GM21381 (cell line): ENCODE measurements around the gene FBXO22.
"Not testable (repeated sequence)": the region's sequence is repeated elsewhere in the genome, so short reads cannot be mapped to it uniquely, and the experiment has no call there.

Experiments used
- ATAC-seq: cut with Tn5 transposase; IDR thresholded peaks from one replicate; pipeline ENCODE4 v1.9.1; 2021; ENCODE audit warnings: mild to moderate bottlenecking, moderate library complexity; ENCODE audit not compliant: unreplicated experiment

The FBXO22 gene

DNA sequence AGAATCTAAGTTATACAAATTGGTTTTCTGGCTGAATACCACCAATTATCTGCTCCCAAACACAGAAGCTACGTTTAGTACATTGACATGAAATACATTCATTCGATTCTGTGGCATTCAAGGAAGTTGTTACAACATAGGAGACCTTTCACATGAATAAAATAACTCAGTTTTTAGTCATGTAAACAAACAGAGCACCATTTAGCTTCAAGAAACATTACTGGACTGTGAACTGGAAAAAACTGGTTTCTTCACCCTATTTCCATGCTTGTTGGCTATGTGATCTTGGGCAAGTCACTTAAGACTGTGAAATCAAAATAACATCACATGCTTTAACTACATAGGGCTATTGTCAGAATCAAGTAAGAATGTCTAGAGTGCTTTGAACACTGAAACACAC, 62.4 kb downstream of the FBXO22 start:
- ATAC-seq, result no peak

- not testable (repeated sequence) for ATAC-seq
Observed at GRCh38 chr15:75976766-75977165, 73.1 kb downstream of the FBXO22 start.

GRCh38 chr15:75981149-75981815, 77.6 kb downstream of the FBXO22 start:
- no peak for ATAC-seq

- ATAC-seq, result no peak
Observed at GRCh38 chr15:75982468-75982867, 78.8 kb downstream of the FBXO22 start.

DNA sequence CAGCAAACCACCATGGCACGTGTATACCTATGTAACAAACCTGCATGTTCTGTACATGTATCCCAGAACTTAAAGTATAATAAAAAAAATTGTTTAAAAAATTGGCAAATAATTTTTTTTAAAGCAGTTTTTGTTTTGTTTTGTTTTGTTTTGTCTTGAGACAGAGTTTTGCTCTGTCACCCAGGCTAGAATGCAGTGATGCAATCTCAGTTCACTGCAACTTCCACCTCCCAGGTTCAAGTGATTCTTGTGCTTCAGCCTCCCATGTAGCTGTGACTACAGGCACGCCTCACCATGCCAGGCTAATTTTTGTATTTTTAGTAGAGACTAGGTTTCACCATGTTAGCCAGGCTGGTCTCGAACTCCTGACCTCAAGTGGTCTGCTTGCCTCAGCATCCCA, 81.0 kb downstream of the FBXO22 start:
- ATAC-seq, result not testable (repeated sequence)

DNA sequence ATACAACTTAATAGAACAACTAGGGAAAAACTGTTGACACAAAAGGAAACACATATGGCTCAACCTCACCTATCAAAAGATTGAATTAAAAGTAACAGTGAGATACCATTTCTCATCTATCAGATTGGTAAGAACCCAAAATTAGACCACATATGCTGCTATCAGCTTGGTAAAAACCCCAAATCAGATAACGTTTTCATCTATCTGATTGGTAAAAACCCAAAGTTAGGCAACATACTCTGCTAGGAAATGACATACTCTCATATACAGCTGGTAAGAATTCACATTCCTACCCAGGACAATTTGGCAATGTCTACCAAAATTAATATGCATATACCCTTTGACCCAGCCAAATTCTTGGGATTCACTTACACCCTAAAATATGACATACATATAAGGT, 82.3 kb downstream of the FBXO22 start:
- no peak for ATAC-seq

DNA sequence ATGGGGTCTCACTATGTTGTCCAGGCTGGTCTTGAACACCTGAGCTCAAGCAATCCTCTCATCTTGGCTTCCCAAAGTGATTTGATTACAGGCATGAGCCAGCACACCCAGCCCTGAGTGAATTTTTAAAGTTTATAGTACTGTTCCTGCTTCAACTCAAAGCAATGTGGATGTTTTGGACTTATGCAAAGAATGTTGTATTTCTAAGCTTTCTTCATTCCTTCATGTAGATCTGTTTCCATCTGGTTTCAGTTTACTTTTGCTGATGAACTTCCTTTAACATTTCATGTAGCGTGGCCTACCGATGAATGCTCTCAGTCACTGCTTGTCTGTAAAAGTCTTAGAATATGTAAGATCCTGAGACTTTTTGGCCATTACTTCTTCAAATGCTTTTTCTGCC, 85.4 kb downstream of the FBXO22 start:
- ATAC-seq, result no peak

- ATAC-seq, result no peak
Observed at GRCh38 chr15:75989875-75990274, 86.2 kb downstream of the FBXO22 start.
